Lower leg skin (tissue), 4 donors: ENCODE data around the gene POLDIP3. TPM values are rescaled to one million over a fixed set of nuclear protein-coding genes. Genes with fewer than 3 reads are reported as not detected.
"Not testable (repeated sequence)": the region's sequence is repeated elsewhere in the genome, so short reads cannot be mapped to it uniquely, and the experiment has no call there.

Experiments used
- DNase-seq, 2 donors: peaks; one replicate each; pipeline ENCODE4 v3.0.0-alpha.2; 2019; ENCODE audit warnings: low spot score in 2 of 2
- H3K4me3 ChIP-seq: fragments of 200-600 bp; sonication (generic); 2 replicates; pipeline ENCODE4 v1.5.1; 2017; ENCODE audit warnings: mild to moderate bottlenecking, low read depth; ENCODE audit not compliant: poor library complexity, severe bottlenecking
- POLR2A ChIP-seq, 2 donors: fragments of 450-650 bp; IDR thresholded peaks; one replicate each; pipeline ENCODE4 v1.6.1; 2016 to 2017; ENCODE audit warnings: antibody characterized with exemption in 2 of 2, mild to moderate bottlenecking in 1 of 2, moderate library complexity in 1 of 2
- WGBS, 2 donors: methylation state at CpG; one replicate each; pipeline ENCODE4 v1.1.5; 2018; 5-methylcytosine and 5-hydroxymethylcytosine counted together
- intact Hi-C: fragments of 100-400 bp; cut with DNase I; formaldehyde crosslinking; loops from one replicate; pipeline ENCODE4 v1.15.0; 2023; ENCODE audit warnings: low total_unique reads
- total RNA-seq, 4 donors: library from RNA; depleted of rRNA; stranded (reverse); fragments of >200 nt; gene quantifications; one replicate each; pipeline ENCODE4 v1.1.0, GENCODE V29; 2016
- TF ChIP-seq, protein P1 (sequence below), 3 donors: fragments of 450-650 bp; IDR thresholded peaks; one replicate each; pipeline ENCODE4 v1.5.1; 2016; ENCODE audit warnings: antibody characterized with exemption in 3 of 3, mild to moderate bottlenecking in 3 of 3, moderate library complexity in 2 of 3

Gene POLDIP3
- total RNA-seq, 4 donors from 2014 or later = 29.6 to 41.8 (median 40.8) TPM

DNA sequence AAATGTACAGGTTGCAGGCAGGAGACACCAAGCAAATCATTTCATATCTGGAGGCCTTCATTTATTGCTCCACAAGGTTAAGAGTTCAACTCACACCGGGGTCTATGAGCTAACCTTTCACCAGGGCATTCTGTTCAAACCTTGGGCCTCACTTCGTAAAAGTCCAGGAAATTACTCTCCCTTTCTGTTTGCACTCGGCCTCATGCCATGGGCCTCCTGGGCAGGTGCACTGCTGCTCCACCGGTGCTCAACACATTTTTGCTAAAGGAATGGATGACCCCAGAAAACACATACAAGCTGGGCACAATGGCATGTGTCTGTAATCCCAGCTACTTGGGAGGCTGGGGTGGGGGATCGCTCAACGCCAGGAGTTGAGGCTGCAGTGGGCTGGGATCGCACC lies 78.5 kb downstream of the POLDIP3 start:
- WGBS, 2 donors = 89 to 91% methylated on average over 7 of the region's 7 CpGs
- intact Hi-C loops = no loop called here
- TF ChIP-seq, protein P1, sequence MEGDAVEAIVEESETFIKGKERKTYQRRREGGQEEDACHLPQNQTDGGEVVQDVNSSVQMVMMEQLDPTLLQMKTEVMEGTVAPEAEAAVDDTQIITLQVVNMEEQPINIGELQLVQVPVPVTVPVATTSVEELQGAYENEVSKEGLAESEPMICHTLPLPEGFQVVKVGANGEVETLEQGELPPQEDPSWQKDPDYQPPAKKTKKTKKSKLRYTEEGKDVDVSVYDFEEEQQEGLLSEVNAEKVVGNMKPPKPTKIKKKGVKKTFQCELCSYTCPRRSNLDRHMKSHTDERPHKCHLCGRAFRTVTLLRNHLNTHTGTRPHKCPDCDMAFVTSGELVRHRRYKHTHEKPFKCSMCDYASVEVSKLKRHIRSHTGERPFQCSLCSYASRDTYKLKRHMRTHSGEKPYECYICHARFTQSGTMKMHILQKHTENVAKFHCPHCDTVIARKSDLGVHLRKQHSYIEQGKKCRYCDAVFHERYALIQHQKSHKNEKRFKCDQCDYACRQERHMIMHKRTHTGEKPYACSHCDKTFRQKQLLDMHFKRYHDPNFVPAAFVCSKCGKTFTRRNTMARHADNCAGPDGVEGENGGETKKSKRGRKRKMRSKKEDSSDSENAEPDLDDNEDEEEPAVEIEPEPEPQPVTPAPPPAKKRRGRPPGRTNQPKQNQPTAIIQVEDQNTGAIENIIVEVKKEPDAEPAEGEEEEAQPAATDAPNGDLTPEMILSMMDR (IDR thresholded peaks at IDR 0.05) = no peak
- no peak for TF ChIP-seq POLR2A (IDR thresholded peaks at IDR 0.05)
- H3K4me3 ChIP-seq = no peak overlapping the region
- DNase-seq = no peak

DNA sequence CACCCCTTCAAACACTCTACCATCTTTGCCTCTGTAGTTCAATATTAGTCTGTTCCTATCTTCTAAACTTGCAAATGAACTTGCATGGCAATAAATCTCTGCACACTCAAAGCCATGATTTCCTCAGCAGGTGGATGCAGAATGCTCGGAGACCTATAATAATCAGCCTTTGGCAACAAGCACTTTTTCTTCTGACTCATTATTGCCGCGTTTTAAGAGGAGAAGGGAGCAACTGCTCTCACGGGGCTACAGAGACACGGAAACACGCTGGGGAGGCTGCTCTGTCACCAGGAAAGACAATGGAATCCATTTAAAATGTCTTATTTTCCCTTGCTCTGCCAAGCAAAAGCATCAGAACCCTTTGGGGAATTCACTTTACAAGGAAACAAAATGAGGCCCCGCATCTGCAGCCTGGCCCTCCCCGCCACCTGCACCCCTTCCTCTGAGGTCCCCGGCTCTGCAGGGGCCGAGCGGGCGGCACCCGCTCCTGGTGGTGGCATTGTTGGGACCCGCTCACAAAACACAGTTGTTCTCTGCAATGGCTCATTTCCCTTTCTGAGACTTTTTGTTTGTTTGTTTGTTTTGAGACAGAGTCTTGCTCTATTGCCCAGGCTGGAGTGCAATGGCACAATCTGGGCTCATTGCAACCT lies 79.5 kb downstream of the POLDIP3 start:
- H3K4me3 ChIP-seq, intact Hi-C loops, DNase-seq: not testable (repeated sequence)
- WGBS, 2 donors = 55 to 70% methylated on average over 1 to 4 of the region's 14 CpGs

Other genes starting within 250 kb of the POLDIP3 start
- gene NFAM1, start 182.5 kb downstream of the POLDIP3 start, total RNA-seq = 1 to 10 TPM; 1.2 to 2.5 (median 1.3) TPM
- 10 to 100 TPM; 14.4 to 35.2 (median 27.1) TPM for gene RRP7A, start 95.1 kb downstream of the POLDIP3 start, total RNA-seq
- gene SERHL2, start 60.9 kb downstream of the POLDIP3 start, total RNA-seq = 10 to 100 TPM; 13.1 to 39.5 (median 18.2) TPM
- under 1 TPM in 1 of 4 donors, not detected in 3; 0.94 TPM for gene ATP5MGL, start 25.7 kb upstream of the POLDIP3 start, total RNA-seq
- 100 to 1,000 TPM; 122 to 182 (median 152) TPM for gene CYB5R3, start 34.5 kb upstream of the POLDIP3 start, total RNA-seq
- gene A4GALT, start 106.0 kb upstream of the POLDIP3 start, total RNA-seq = 10 to 100 TPM in 2 of 4 donors, 1 to 10 TPM in 2; 4.5 to 20.1 (median 10.9) TPM
- gene ARFGAP3, start 242.4 kb upstream of the POLDIP3 start, total RNA-seq = 10 to 100 TPM; 22.9 to 47.2 (median 31.2) TPM